Measurements from ENCODE around the gene ADGRV1. TPM values are rescaled to one million over a fixed set of nuclear protein-coding genes. Genes with fewer than 3 reads are reported as not detected.

The ADGRV1 gene
- total RNA-seq, 4 donors from 2014 or later, result 0.39 to 1.9 (median 1.00) TPM

DNA sequence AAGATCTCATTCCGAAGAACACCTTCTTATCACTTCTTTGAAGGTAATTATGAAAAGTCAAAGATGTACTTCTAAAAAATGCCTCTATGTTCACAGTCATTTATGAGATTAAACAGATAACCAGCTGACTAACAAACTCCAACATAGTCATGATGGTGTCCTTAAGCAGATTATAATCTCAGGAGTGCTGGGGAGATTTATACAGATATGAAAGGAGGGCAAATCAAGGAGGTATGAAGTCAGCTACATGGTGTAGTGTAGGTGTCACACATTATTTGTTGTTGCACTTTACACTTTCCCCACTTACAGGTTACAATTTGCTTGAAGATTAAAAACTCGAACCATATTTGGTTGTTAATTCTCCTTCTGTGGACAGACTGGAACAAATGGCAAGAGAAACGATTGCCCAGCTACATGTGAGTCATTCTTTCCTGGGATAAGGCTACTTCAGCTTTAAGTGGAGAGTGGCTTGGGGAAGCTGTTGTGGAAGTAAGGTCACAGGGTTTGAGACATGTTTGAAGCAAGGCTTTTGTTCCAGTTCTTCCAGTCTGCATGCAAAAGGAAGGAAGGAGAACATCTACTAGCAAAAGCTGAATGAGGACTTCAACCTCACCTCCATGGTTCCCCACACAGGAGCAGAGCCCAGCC lies 320.1 kb downstream of the ADGRV1 start:
- Histone ChIP-seq H3K9me3 (no peaks in the 10 kb centered on the region), H3K36me3 (no peaks in the 10 kb centered on the region), H3K4me1 (peaks cover 0 to 10% (median 0%) of the 10 kb centered on the region in 4 donors), H3K27me3 (no peaks in the 10 kb centered on the region), H3K27ac (peak overlapping the region in 1 of 4 donors; percentile 51), H3K4me3 (no peak overlapping the region)
- peak in 1 of 2 donors; percentile 15 for DNase-seq (ENCODE audit: low spot score in 2 of 2)
- WGBS, 2 donors, result 58 to 69% methylated on average over 3 of the region's 3 CpGs
- TF ChIP-seq, protein P1, sequence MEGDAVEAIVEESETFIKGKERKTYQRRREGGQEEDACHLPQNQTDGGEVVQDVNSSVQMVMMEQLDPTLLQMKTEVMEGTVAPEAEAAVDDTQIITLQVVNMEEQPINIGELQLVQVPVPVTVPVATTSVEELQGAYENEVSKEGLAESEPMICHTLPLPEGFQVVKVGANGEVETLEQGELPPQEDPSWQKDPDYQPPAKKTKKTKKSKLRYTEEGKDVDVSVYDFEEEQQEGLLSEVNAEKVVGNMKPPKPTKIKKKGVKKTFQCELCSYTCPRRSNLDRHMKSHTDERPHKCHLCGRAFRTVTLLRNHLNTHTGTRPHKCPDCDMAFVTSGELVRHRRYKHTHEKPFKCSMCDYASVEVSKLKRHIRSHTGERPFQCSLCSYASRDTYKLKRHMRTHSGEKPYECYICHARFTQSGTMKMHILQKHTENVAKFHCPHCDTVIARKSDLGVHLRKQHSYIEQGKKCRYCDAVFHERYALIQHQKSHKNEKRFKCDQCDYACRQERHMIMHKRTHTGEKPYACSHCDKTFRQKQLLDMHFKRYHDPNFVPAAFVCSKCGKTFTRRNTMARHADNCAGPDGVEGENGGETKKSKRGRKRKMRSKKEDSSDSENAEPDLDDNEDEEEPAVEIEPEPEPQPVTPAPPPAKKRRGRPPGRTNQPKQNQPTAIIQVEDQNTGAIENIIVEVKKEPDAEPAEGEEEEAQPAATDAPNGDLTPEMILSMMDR (IDR thresholded peaks at IDR 0.05), result no peak
- TF ChIP-seq EP300 (IDR thresholded peaks at IDR 0.05), result peak in 1 of 2 donors; percentile 60

DNA sequence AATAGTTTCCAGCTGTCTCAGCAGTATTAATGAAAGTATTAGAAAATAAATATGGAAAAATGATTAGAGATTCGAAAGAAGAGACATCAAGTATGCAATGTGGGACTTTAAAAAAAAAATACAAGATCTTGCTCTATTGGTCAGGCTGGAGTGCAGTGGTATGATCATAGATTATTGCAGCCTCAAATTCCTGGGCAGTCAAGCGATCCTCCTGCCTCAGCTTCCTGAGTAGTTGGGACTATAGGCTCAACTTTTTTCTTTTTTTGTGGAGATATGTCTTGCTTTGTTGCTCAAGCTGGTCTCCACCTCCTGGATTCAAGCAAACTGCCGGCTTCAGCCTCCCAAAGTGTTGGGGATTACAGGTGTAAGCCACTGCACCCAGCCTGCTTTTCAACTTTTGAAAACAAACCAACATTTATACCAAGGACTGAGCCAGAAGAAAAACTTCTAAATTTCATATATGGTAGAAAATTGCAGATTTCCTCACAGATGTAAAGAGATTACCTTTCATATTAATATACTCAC lies 323.1 kb downstream of the ADGRV1 start:
- TF ChIP-seq POLR2A (IDR thresholded peaks at IDR 0.05) (no peak), EP300 (IDR thresholded peaks at IDR 0.05) (no peak)
- TF ChIP-seq, protein P1 (IDR thresholded peaks at IDR 0.05), result no peak
- no peaks in the 10 kb centered on the region for H3K9me3 ChIP-seq

DNA sequence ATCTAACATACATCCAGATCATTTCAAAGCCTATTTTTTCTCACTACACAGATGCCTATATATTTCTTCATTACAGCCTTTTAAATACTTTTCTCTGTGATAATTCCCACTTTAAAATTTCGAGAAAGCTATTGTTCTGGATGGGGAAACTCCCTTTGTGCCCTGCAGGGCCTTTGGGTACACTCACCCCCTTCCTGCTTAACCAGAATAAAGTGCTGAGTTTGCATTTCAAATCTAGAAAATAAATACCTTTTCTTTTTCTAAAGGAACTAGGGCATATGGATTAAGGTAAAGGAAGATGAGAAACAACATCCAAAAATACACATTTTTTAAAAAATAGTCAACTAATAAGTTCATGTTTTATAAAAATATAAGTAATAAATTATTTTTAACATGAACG lies 323.9 kb downstream of the ADGRV1 start:
- H3K4me3 ChIP-seq, result no peak overlapping the region
- DNase-seq (ENCODE audit: low spot score in 2 of 2), result no peak
- H3K27me3 ChIP-seq, result no peaks in the 10 kb centered on the region
- peaks cover 0 to 10% (median 0%) of the 10 kb centered on the region in 4 donors for H3K4me1 ChIP-seq
- H3K36me3 ChIP-seq, result no peaks in the 10 kb centered on the region
- no peaks in the 10 kb centered on the region for H3K9me3 ChIP-seq
- 75 to 79% methylated on average over 2 of the region's 2 CpGs for WGBS, 2 donors
- TF ChIP-seq EP300 (IDR thresholded peaks at IDR 0.05) (no peak), POLR2A (IDR thresholded peaks at IDR 0.05) (no peak)
- TF ChIP-seq, protein P1 (IDR thresholded peaks at IDR 0.05), result no peak
- H3K27ac ChIP-seq, result no peak overlapping the region

More for the DNA sequence above, 323.1 kb downstream of the ADGRV1 start:
- no peak for DNase-seq (ENCODE audit: low spot score in 2 of 2)
- Histone ChIP-seq H3K4me3 (no peak overlapping the region), H3K4me1 (peaks cover 0 to 10% (median 0%) of the 10 kb centered on the region in 4 donors), H3K27ac (no peak overlapping the region), H3K36me3 (no peaks in the 10 kb centered on the region), H3K27me3 (no peaks in the 10 kb centered on the region)
- WGBS, 2 donors, result 66 to 72% methylated on average over 3 of the region's 3 CpGs

DNA sequence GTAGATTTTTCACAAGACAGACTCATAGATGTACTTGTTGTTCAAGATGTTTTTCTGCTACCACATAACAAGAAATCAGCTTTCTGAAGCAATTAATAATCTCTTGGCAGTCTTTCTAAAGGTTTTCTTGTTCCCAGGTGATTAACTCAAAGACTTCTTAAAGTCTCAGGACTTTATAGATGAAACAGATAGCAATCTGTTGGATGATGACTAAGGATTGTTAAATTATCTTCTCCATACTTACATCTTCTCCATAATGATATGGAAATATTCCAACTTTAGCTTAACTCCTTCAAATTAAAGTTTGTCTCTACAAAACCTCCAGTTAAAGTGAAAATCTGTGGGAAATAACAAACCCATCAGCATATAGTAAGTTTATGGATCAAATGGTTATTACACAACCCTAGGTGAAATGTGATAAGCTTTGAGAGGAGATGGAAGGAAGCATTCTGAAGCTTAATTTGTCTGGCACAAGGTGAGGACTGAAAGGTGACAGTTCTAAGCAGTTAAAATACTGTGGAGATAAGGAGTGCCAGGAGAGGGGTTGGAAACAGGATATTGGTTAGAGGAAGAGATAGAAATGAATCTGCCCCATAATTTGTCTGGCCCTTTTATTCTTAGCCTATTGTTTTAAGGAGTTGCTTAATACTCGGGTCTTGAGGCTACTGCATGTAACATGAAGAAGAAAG lies 326.7 kb downstream of the ADGRV1 start:
- no peak for DNase-seq (ENCODE audit: low spot score in 2 of 2)
- Histone ChIP-seq H3K36me3 (no peaks in the 10 kb centered on the region), H3K27ac (no peak overlapping the region), H3K27me3 (no peaks in the 10 kb centered on the region), H3K4me1 (peaks cover 0 to 4% (median 0%) of the 10 kb centered on the region in 4 donors), H3K4me3 (no peak overlapping the region), H3K9me3 (no peaks in the 10 kb centered on the region)
- 54 to 75% methylated on average over 1 of the region's 1 CpG for WGBS, 2 donors
- TF ChIP-seq EP300 (IDR thresholded peaks at IDR 0.05) (no peak), POLR2A (IDR thresholded peaks at IDR 0.05) (no peak)
- TF ChIP-seq, protein P1 (IDR thresholded peaks at IDR 0.05), result no peak

DNA sequence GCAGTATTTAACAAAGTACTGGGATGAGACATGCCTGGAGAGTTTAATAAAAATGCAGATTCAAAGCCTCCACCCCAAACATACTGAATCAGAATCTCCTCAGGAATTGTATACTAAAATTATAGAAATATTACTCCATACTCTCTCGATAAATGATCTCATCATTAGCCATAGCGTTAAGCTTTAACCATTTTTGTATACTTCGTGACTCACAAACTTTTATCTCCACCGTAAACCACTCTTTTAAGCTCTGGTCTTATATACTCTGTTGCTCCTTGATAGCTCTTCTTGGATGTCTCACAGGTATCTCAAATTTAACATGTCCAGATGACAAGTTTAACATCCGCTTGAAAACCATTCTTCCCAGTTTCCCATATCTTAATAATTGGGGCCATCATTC lies 327.8 kb downstream of the ADGRV1 start:
- H3K4me1 ChIP-seq, result peaks cover 0 to 4% (median 0%) of the 10 kb centered on the region in 4 donors
- TF ChIP-seq, protein P1 (IDR thresholded peaks at IDR 0.05), result no peak
- TF ChIP-seq EP300 (IDR thresholded peaks at IDR 0.05) (no peak), POLR2A (IDR thresholded peaks at IDR 0.05) (no peak)
- no peaks in the 10 kb centered on the region for H3K9me3 ChIP-seq
- H3K4me3 ChIP-seq, result no peak overlapping the region
- 92 to 96% methylated on average over 5 of the region's 5 CpGs for WGBS, 2 donors
- no peak for DNase-seq (ENCODE audit: low spot score in 2 of 2)
- H3K27me3 ChIP-seq, result no peaks in the 10 kb centered on the region
- H3K27ac ChIP-seq, result no peak overlapping the region
- H3K36me3 ChIP-seq, result no peaks in the 10 kb centered on the region

All from tibial nerve (tissue), 4 donors.